Neural cell (in vitro differentiated cells): Measurements from ENCODE around the gene CSMD2. TPM values are rescaled to one million over a fixed set of nuclear protein-coding genes. Genes with fewer than 3 reads are reported as not detected.

Experiments used
- H2AFZ ChIP-seq: fragments of 200-600, 300-800 bp; sonication (generic), shearing (Covaris generic); 2 replicates; pipeline ENCODE4 v1.6.0; 2014; ENCODE audit warnings: low read depth, mild to moderate bottlenecking, antibody characterized with exemption, low read length, moderate library complexity
- H3F3A ChIP-seq: fragments of 200-600 bp; shearing (Covaris generic); 2 replicates; pipeline ENCODE4 v1.6.1; 2016; ENCODE audit warnings: mild to moderate bottlenecking, moderate library complexity, mixed read lengths, antibody characterized with exemption, low read length; ENCODE audit not compliant: insufficient read depth, poor library complexity, severe bottlenecking
- H3K27ac ChIP-seq: fragments of 200-600, 300-800 bp; sonication (generic), shearing (Covaris generic); 2 replicates; pipeline ENCODE4 v1.5.1; 2014; ENCODE audit warnings: mild to moderate bottlenecking, low read length, moderate library complexity
- H3K27me3 ChIP-seq: fragments of 300-800, 200-600 bp; sonication (generic), shearing (Covaris generic); 2 replicates; pipeline ENCODE4 v1.6.0; 2014; ENCODE audit warnings: mild to moderate bottlenecking, low read depth, low read length, moderate library complexity; ENCODE audit not compliant: insufficient read depth
- H3K36me3 ChIP-seq: fragments of 300-800, 200-600 bp; sonication (generic), shearing (Covaris generic); 2 replicates; pipeline ENCODE4 v1.5.1; 2014; ENCODE audit warnings: mild to moderate bottlenecking, antibody characterized with exemption, low read length, moderate library complexity; ENCODE audit not compliant: insufficient read depth
- H3K4me2 ChIP-seq: fragments of 300-800, 200-600 bp; sonication (generic), shearing (Covaris generic); 2 replicates; pipeline ENCODE4 v1.6.0; 2014; ENCODE audit warnings: mild to moderate bottlenecking, low read length
- H3K4me3 ChIP-seq: fragments of 300-800, 200-600 bp; sonication (generic), shearing (Covaris generic); 2 replicates; pipeline ENCODE4 v1.5.1; 2014; ENCODE audit warnings: mild to moderate bottlenecking, low read length, moderate library complexity
- H3K79me2 ChIP-seq: fragments of 200-600 bp; shearing (Covaris generic); replicated peaks from 2 replicates; pipeline ENCODE4 v1.6.0; 2014; ENCODE audit warnings: mild to moderate bottlenecking, low read length, moderate library complexity; ENCODE audit not compliant: insufficient read depth
- H3K9ac ChIP-seq: fragments of 300-800, 200-600 bp; sonication (generic), shearing (Covaris generic); 2 replicates; pipeline ENCODE4 v1.6.1; 2016; ENCODE audit warnings: mild to moderate bottlenecking, low read length, mixed read lengths
- H3K9me2 ChIP-seq: fragments of 200-600 bp; shearing (Covaris generic); 2 replicates; pipeline ENCODE4 v1.6.1; 2016; ENCODE audit warnings: mild to moderate bottlenecking, low read length, mixed read lengths; ENCODE audit not compliant: insufficient read depth
- H3K9me3 ChIP-seq: fragments of 200-600, 300-800 bp; sonication (generic), shearing (Covaris generic); 2 replicates; pipeline ENCODE4 v1.6.1; 2016; ENCODE audit warnings: mild to moderate bottlenecking, mixed run types, low read length, moderate library complexity, mixed read lengths
- H4K20me1 ChIP-seq: fragments of 200-600 bp; shearing (Covaris generic); 2 replicates; pipeline ENCODE4 v1.6.1; 2016; ENCODE audit warnings: mild to moderate bottlenecking, mixed run types; ENCODE audit not compliant: insufficient read depth
- CTCF ChIP-seq: fragments of 450-650 bp; IDR thresholded peaks from 2 replicates; pipeline ENCODE4 v1.5.1; 2014; ENCODE audit warnings: antibody characterized with exemption, mild to moderate bottlenecking, moderate library complexity; ENCODE audit not compliant: poor library complexity, severe bottlenecking
- EP300 ChIP-seq: fragments of 450-650 bp; conservative IDR thresholded peaks from 2 replicates; pipeline ENCODE4 v1.6.1; 2014; ENCODE audit warnings: antibody characterized with exemption, mild to moderate bottlenecking, moderate library complexity; ENCODE audit not compliant: poor library complexity, severe bottlenecking
- EZH2 ChIP-seq: fragments of 200-600, 300-800 bp; shearing (Covaris generic), sonication (generic); IDR thresholded peaks from 2 replicates; pipeline ENCODE4 v1.6.1; 2014; ENCODE audit warnings: antibody characterized with exemption, low read length, borderline replicate concordance, mild to moderate bottlenecking; ENCODE audit not compliant: insufficient read depth, poor library complexity, severe bottlenecking
- MXI1 ChIP-seq: fragments of 450-650 bp; conservative IDR thresholded peaks from 2 replicates; pipeline ENCODE4 v1.6.1; 2014; ENCODE audit warnings: antibody characterized with exemption, mild to moderate bottlenecking; ENCODE audit not compliant: poor library complexity, severe bottlenecking
- POLR2AphosphoS5 ChIP-seq: IDR thresholded peaks from 2 replicates; pipeline ENCODE4 v1.6.1; 2012
- RAD21 ChIP-seq: fragments of 450-650 bp; conservative IDR thresholded peaks from 2 replicates; pipeline ENCODE4 v1.6.1; 2014; ENCODE audit warnings: antibody characterized with exemption, mild to moderate bottlenecking, moderate library complexity
- REST ChIP-seq: IDR thresholded peaks from 2 replicates; pipeline ENCODE4 v1.6.1; 2012; ENCODE audit warnings: borderline replicate concordance
- SMC3 ChIP-seq: fragments of 450-650 bp; conservative IDR thresholded peaks from 2 replicates; pipeline ENCODE4 v1.6.1; 2014; ENCODE audit warnings: antibody characterized with exemption, mild to moderate bottlenecking, moderate library complexity; ENCODE audit not compliant: poor library complexity
- TAF1 ChIP-seq: IDR thresholded peaks from 2 replicates; pipeline ENCODE4 v1.6.1; 2012; ENCODE audit warnings: low read depth
- polyA plus RNA-seq: library from polyadenylated mRNA; depleted of rRNA; stranded (reverse); fragments of >200 nt; gene quantifications from 2 replicates; pipeline ENCODE4 v1.2.3, GENCODE V29; 2014

Gene CSMD2
- polyA plus RNA-seq, 1 donor from 2014 or later, result 9.6 TPM

- H3K27me3 ChIP-seq, result no peaks in the 10 kb centered on the region
- H3F3A ChIP-seq, result no peaks in the 10 kb centered on the region
- H3K79me2 ChIP-seq, result no peaks in the 10 kb centered on the region
- no peak overlapping the region for H3K9ac ChIP-seq
- TF ChIP-seq SMC3 (no peak), EP300 (no peak), RAD21 (no peak), EZH2 (no peak), MXI1 (no peak), TAF1 (no peak), CTCF (no peak), REST (no peak)
- no peak overlapping the region for H3K27ac ChIP-seq
- no peak overlapping the region for H2AFZ ChIP-seq
- no peaks in the 10 kb centered on the region for H3K9me3 ChIP-seq
- H3K9me2 ChIP-seq, result no peaks in the 10 kb centered on the region
- no peaks in the 10 kb centered on the region for H4K20me1 ChIP-seq
- no peak overlapping the region for H3K4me3 ChIP-seq
- no peak overlapping the region for H3K4me2 ChIP-seq
- no peaks in the 10 kb centered on the region for H3K36me3 ChIP-seq
These were observed 34.7 kb downstream of the CSMD2 start for GRCh38 chr1:34130306-34130705.

- no peaks in the 10 kb centered on the region for H3K79me2 ChIP-seq
- no peak overlapping the region for H3K27ac ChIP-seq
- TF ChIP-seq RAD21, result no peak
- no peak for TF ChIP-seq TAF1
- no peak for TF ChIP-seq POLR2AphosphoS5
- no peak for TF ChIP-seq EP300
- TF ChIP-seq SMC3, result no peak
- TF ChIP-seq REST, result no peak
- no peaks in the 10 kb centered on the region for H4K20me1 ChIP-seq
- no peaks in the 10 kb centered on the region for H3F3A ChIP-seq
- no peaks in the 10 kb centered on the region for H3K9me2 ChIP-seq
- H3K9me3 ChIP-seq, result no peaks in the 10 kb centered on the region
- H3K9ac ChIP-seq, result no peak overlapping the region
- no peaks in the 10 kb centered on the region for H3K27me3 ChIP-seq
- H3K4me2 ChIP-seq, result no peak overlapping the region
- H3K4me3 ChIP-seq, result no peak overlapping the region
- no peaks in the 10 kb centered on the region for H3K36me3 ChIP-seq
- no peak overlapping the region for H2AFZ ChIP-seq
These were observed 35.4 kb downstream of the CSMD2 start for GRCh38 chr1:34129630-34130029.
